ENCODE measurements around the gene TNNC1. TPM values are rescaled to one million over a fixed set of nuclear protein-coding genes. Genes with fewer than 3 reads are reported as not detected.

Gene TNNC1
- total RNA-seq, 1 donor from 2014 or later, result 4.0 TPM

DNA sequence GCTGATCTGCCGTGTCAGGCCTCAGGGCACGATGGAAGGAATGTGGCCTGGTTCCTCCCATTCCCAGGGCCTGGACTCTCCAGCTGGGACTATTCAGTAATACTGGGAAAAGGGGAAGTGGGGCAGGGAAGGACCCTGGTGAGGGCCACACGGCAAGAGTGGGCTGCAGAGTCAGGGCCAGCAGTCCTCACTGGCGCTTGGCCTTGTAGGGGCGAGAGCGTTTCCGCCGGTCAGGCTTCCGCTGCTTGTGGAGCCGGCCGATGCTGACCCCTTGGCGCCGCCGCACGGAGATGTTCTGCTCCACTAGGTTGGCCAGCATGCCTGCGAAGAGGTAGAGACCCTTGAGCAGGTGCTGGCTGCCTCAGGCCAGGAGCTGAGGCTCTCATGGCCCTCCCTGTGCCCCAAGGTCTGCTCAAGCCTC, 51.7 kb downstream of the TNNC1 start:
- Mint-ChIP-seq H3K4me1 (no peaks in the 10 kb centered on the region), H3K27me3 (ENCODE audit: low read depth) (no peaks in the 10 kb centered on the region), H3K36me3 (peaks cover 25% of the 10 kb centered on the region), H3K27ac (no peak overlapping the region), H3K9me3 (no peaks in the 10 kb centered on the region), H3K4me3 (no peak overlapping the region)
- TF ChIP-seq, protein P1, sequence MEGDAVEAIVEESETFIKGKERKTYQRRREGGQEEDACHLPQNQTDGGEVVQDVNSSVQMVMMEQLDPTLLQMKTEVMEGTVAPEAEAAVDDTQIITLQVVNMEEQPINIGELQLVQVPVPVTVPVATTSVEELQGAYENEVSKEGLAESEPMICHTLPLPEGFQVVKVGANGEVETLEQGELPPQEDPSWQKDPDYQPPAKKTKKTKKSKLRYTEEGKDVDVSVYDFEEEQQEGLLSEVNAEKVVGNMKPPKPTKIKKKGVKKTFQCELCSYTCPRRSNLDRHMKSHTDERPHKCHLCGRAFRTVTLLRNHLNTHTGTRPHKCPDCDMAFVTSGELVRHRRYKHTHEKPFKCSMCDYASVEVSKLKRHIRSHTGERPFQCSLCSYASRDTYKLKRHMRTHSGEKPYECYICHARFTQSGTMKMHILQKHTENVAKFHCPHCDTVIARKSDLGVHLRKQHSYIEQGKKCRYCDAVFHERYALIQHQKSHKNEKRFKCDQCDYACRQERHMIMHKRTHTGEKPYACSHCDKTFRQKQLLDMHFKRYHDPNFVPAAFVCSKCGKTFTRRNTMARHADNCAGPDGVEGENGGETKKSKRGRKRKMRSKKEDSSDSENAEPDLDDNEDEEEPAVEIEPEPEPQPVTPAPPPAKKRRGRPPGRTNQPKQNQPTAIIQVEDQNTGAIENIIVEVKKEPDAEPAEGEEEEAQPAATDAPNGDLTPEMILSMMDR (IDR thresholded peaks at IDR 0.05; ENCODE audit: unreplicated experiment), result no peak
- no peak for DNase-seq (ENCODE audit: low spot score in 2 of 2, unreplicated experiment in 2 of 2)

DNA sequence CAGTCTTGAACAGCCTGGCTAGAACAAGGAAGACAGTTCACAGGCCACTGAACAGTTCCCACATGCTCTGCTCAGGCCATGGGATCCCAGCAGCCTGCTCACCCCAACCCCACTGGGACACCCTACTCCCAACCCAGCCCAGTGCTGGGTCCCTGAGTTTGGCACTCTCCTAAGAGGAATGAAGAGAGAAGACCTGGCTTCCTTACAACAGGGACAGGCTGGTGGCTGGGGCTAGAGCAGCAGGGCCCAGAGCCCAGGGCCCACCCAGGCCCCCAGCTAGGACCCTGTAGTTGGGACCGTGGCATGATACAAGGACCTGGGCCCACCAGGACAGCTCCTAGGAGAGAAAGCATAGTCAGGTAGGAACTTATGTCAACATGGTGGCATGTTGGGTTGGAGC, 52.3 kb downstream of the TNNC1 start:
- no peaks in the 10 kb centered on the region for H3K4me1 Mint-ChIP-seq
- no peaks in the 10 kb centered on the region for H3K27me3 Mint-ChIP-seq (ENCODE audit: low read depth)
- no peak overlapping the region for H3K4me3 Mint-ChIP-seq
- no peak overlapping the region for H3K27ac Mint-ChIP-seq
- no peaks in the 10 kb centered on the region for H3K9me3 Mint-ChIP-seq
- peaks cover 22% of the 10 kb centered on the region for H3K36me3 Mint-ChIP-seq
- TF ChIP-seq, protein P1 (IDR thresholded peaks at IDR 0.05; ENCODE audit: unreplicated experiment), result no peak
- DNase-seq (ENCODE audit: low spot score in 2 of 2, unreplicated experiment in 2 of 2), result no peak

Other genes with a start within 250 kb of the TNNC1 start
- gene TLR9, start 228.4 kb downstream of the TNNC1 start, total RNA-seq, result 0.16 to 0.23 TPM in 2 of 3 replicates, not detected in the other
- 26.6 to 30.6 TPM (median 28.7 TPM) in 3 replicates for gene TWF2, start 214.9 kb downstream of the TNNC1 start, total RNA-seq
- 10.6 to 11.8 TPM (median 11.6 TPM) in 3 replicates for gene PPM1M, start 208.3 kb downstream of the TNNC1 start, total RNA-seq
- gene WDR82, start 175.4 kb downstream of the TNNC1 start, total RNA-seq, result 99.0 to 105 TPM (median 101 TPM) in 3 replicates
- gene GLYCTK, start 166.2 kb downstream of the TNNC1 start, total RNA-seq, result 9.0 to 10.7 TPM (median 10.6 TPM) in 3 replicates
- gene DNAH1, start 137.7 kb downstream of the TNNC1 start, total RNA-seq, result 8.2 to 9.5 TPM (median 8.4 TPM) in 3 replicates
- gene BAP1, start 44.0 kb downstream of the TNNC1 start, total RNA-seq, result 96.2 to 106 TPM (median 104 TPM) in 3 replicates
- gene PHF7, start 43.4 kb downstream of the TNNC1 start, total RNA-seq, result 4.1 to 6.6 TPM (median 5.3 TPM) in 3 replicates
- gene SEMA3G, start 8.9 kb downstream of the TNNC1 start, total RNA-seq, result 0.35 to 0.80 TPM (median 0.66 TPM) in 3 replicates
- 235 to 242 TPM (median 240 TPM) in 3 replicates for gene NISCH, start 1.6 kb upstream of the TNNC1 start, total RNA-seq
- 0.29 to 0.71 TPM (median 0.66 TPM) in 3 replicates for gene STAB1, start 41.3 kb upstream of the TNNC1 start, total RNA-seq
- 256 to 266 TPM (median 266 TPM) in 3 replicates for gene NT5DC2, start 79.8 kb upstream of the TNNC1 start, total RNA-seq
- gene UQCC5, start 82.6 kb upstream of the TNNC1 start, total RNA-seq, result 12.7 to 13.0 TPM (median 12.9 TPM) in 3 replicates
- gene PBRM1, start 231.9 kb upstream of the TNNC1 start, total RNA-seq, result 90.1 to 92.4 TPM (median 91.2 TPM) in 3 replicates
- gene GNL3, start 232.0 kb upstream of the TNNC1 start, total RNA-seq, result 105 to 120 TPM (median 116 TPM) in 3 replicates